Activated naive CD8-positive, alpha-beta T cell (primary cell): ENCODE results near the gene CALB2.
"Not testable (repeated sequence)": the region's sequence is repeated elsewhere in the genome, so short reads cannot be mapped to it uniquely, and the experiment has no call there.

Experiments
- H3K27ac Mint-ChIP-seq: one replicate; pipeline ENCODE4 v1.8.0; 2021; ENCODE audit warnings: mixed read lengths
- H3K27me3 Mint-ChIP-seq: one replicate; pipeline ENCODE4 v1.8.0; 2021; ENCODE audit warnings: mixed read lengths
- H3K36me3 Mint-ChIP-seq: one replicate; pipeline ENCODE4 v1.8.0; 2021; ENCODE audit warnings: mixed read lengths
- H3K4me1 Mint-ChIP-seq: one replicate; pipeline ENCODE4 v1.8.0; 2021; ENCODE audit warnings: low read depth, mixed read lengths
- H3K4me3 Mint-ChIP-seq: one replicate; pipeline ENCODE4 v1.8.0; 2021; ENCODE audit warnings: mild to moderate bottlenecking, mixed read lengths
- H3K9me3 Mint-ChIP-seq: one replicate; pipeline ENCODE4 v1.8.0; 2021; ENCODE audit warnings: low read depth, mixed read lengths

CALB2 gene

GRCh38 chr16:71358464-71358998 is at the start of gene CALB2:
TSS of gene CALB2 (plus strand) at chr16:71358723. CDS start at chr16:71358793, 70 bp downstream.
- no peak within 1 kb of the TSS for H3K27ac Mint-ChIP-seq
- peaks cover 16% of the 10 kb centered on the region for H3K27me3 Mint-ChIP-seq

GRCh38 chr16:71311553-71312158 is 46.9 kb upstream of the CALB2 start:
- Mint-ChIP-seq H3K4me3 (no peak overlapping the region), H3K9me3 (no peaks in the 10 kb centered on the region), H3K27ac (no peak overlapping the region), H3K27me3 (peaks cover 26% of the 10 kb centered on the region), H3K4me1 (no peaks in the 10 kb centered on the region), H3K36me3 (no peaks in the 10 kb centered on the region)

More at GRCh38 chr16:71358464-71358998, at the start of gene CALB2:
- Mint-ChIP-seq H3K4me1 (peaks cover 5% of the 10 kb centered on the region), H3K9me3 (no peaks in the 10 kb centered on the region), H3K4me3 (peak within 1 kb of the TSS; percentile 41), H3K36me3 (no peaks in the 10 kb centered on the region)

DNA sequence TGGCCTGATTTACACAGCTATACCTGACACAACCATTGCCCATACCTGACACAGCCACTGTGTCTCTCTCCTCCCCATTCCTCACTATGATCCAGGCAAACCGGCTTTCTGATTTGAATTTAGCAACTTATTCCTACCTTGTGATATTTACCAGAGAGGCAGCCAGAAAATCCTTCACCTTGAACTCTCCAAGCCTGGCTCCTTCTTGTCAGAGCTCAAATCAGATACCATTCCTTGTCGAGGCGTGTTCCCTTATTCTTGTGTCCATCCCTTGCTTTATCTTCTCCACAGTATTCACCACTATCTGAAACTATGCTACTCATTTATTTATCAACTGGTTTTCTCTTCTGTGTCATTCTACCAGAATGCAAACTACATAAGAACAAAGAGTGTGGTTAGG is 44.9 kb upstream of the CALB2 start:
- not testable (repeated sequence) for H3K4me3 Mint-ChIP-seq, H3K9me3 Mint-ChIP-seq, H3K36me3 Mint-ChIP-seq, H3K27ac Mint-ChIP-seq, H3K4me1 Mint-ChIP-seq
- H3K27me3 Mint-ChIP-seq, result peaks cover 24% of the 10 kb centered on the region

DNA sequence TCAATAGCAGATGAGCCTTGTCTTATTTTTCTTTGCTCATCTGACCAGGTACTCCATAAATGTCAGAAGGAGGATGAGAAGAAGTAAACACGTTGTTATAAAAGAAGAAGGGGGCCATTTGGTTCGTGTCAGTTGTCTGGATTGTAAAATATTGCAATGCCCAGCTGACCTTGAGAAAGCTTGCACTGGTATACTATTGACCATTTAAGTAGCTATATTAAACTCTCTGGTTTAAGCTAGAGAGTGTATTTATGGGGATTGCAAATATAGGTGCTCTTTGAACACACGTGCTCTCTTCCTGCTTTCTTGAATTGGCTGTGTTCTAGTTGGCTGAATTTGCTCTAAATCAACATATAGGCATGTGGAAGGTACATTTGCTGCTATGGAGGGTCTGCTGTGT is 43.3 kb upstream of the CALB2 start:
- Mint-ChIP-seq H3K4me1 (no peaks in the 10 kb centered on the region), H3K4me3 (no peak overlapping the region), H3K27me3 (peaks cover 22% of the 10 kb centered on the region), H3K27ac (no peak overlapping the region), H3K36me3 (no peaks in the 10 kb centered on the region), H3K9me3 (no peaks in the 10 kb centered on the region)

DNA sequence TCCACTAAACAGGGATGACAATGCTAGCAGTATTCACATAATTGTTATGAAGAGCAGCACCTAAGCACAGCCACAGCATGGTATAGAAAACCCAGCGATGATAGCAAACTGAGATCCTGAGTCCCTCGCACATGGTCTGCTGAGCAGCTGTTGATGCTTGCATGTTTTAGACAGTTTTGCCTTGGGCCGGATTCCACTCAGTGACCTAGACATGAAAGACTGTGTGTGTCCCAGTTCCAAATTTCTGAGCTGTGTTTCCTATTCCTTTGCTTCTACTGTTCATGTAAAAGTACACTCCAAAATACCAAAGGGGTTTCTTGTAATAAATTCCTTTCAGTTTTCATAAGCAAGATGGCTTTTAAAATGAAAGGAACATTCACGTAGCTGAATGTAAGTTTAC is 38.5 kb upstream of the CALB2 start:
- Mint-ChIP-seq H3K27ac (no peak overlapping the region), H3K9me3 (no peaks in the 10 kb centered on the region), H3K36me3 (no peaks in the 10 kb centered on the region), H3K4me1 (no peaks in the 10 kb centered on the region), H3K27me3 (peaks cover 9% of the 10 kb centered on the region), H3K4me3 (no peak overlapping the region)

DNA sequence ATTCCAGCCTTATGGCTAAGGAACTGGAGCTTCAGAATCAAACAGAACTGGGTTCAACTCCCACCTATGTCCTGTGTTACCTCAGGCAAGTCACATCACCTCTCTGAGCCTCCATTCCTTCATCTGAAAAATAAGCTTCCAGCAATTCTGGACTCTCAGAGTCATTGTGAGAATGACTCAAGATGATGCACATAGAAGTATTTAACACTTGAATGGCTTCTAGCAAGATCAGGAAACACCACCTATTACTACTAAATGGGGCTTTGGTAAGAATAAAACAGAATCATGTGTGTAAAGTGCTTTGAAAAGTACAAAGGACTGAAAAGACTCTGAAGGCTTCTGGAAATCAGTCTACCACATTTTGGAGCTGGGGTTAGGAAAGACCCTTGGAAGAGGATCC is 30.8 kb upstream of the CALB2 start:
- no peaks in the 10 kb centered on the region for H3K4me1 Mint-ChIP-seq
- peaks cover 9% of the 10 kb centered on the region for H3K27me3 Mint-ChIP-seq
- H3K9me3 Mint-ChIP-seq, result no peaks in the 10 kb centered on the region
- H3K4me3 Mint-ChIP-seq, result no peak overlapping the region
- H3K36me3 Mint-ChIP-seq, result no peaks in the 10 kb centered on the region
- H3K27ac Mint-ChIP-seq, result no peak overlapping the region

DNA sequence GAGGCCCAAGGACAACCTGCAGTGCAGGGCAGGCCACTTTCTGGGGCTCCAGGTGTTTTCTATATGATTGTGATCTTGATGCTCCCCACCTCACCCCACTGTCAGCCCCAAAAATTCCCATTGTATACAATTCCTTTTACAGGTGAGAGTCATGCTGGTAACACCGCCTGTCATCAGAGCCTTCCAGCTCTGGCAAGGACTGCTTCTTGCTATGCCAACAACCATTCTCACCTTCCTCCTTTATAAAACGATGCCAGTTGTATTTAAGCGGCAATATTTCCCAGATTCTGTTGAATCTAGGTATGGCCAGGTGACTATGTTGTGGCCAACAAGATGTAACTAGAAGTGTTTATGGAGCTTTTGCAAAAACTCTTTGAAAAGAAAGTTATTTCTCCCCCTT is 30.4 kb upstream of the CALB2 start:
- Mint-ChIP-seq H3K4me1 (no peaks in the 10 kb centered on the region), H3K9me3 (no peaks in the 10 kb centered on the region), H3K4me3 (no peak overlapping the region), H3K27ac (no peak overlapping the region), H3K36me3 (no peaks in the 10 kb centered on the region), H3K27me3 (peaks cover 9% of the 10 kb centered on the region)

- H3K27me3 Mint-ChIP-seq, result peaks cover 19% of the 10 kb centered on the region
- no peaks in the 10 kb centered on the region for H3K36me3 Mint-ChIP-seq
- no peaks in the 10 kb centered on the region for H3K4me1 Mint-ChIP-seq
- no peak overlapping the region for H3K27ac Mint-ChIP-seq
- H3K9me3 Mint-ChIP-seq, result no peaks in the 10 kb centered on the region
- H3K4me3 Mint-ChIP-seq, result no peak overlapping the region
These were observed 20.9 kb upstream of the CALB2 start for GRCh38 chr16:71337631-71338030.

- Mint-ChIP-seq H3K36me3 (no peaks in the 10 kb centered on the region), H3K27me3 (peaks cover 19% of the 10 kb centered on the region), H3K4me3 (no peak overlapping the region), H3K4me1 (no peaks in the 10 kb centered on the region), H3K27ac (no peak overlapping the region), H3K9me3 (no peaks in the 10 kb centered on the region)
These were observed 20.3 kb upstream of the CALB2 start for GRCh38 chr16:71338193-71338592.

GRCh38 chr16:71338632-71339031 is 19.9 kb upstream of the CALB2 start:
- Mint-ChIP-seq H3K36me3 (no peaks in the 10 kb centered on the region), H3K4me1 (no peaks in the 10 kb centered on the region), H3K27me3 (peaks cover 19% of the 10 kb centered on the region), H3K27ac (no peak overlapping the region), H3K4me3 (no peak overlapping the region), H3K9me3 (no peaks in the 10 kb centered on the region)

GRCh38 chr16:71339236-71340171 is 19.0 kb upstream of the CALB2 start:
- no peak overlapping the region for H3K27ac Mint-ChIP-seq
- H3K9me3 Mint-ChIP-seq, result no peaks in the 10 kb centered on the region
- H3K36me3 Mint-ChIP-seq, result no peaks in the 10 kb centered on the region
- H3K4me3 Mint-ChIP-seq, result no peak overlapping the region
- no peaks in the 10 kb centered on the region for H3K4me1 Mint-ChIP-seq
- peaks cover 20% of the 10 kb centered on the region for H3K27me3 Mint-ChIP-seq

GRCh38 chr16:71340406-71340805 is 18.1 kb upstream of the CALB2 start:
- peaks cover 19% of the 10 kb centered on the region for H3K27me3 Mint-ChIP-seq
- no peaks in the 10 kb centered on the region for H3K36me3 Mint-ChIP-seq
- no peak overlapping the region for H3K4me3 Mint-ChIP-seq
- H3K27ac Mint-ChIP-seq, result no peak overlapping the region
- no peaks in the 10 kb centered on the region for H3K9me3 Mint-ChIP-seq
- no peaks in the 10 kb centered on the region for H3K4me1 Mint-ChIP-seq

DNA sequence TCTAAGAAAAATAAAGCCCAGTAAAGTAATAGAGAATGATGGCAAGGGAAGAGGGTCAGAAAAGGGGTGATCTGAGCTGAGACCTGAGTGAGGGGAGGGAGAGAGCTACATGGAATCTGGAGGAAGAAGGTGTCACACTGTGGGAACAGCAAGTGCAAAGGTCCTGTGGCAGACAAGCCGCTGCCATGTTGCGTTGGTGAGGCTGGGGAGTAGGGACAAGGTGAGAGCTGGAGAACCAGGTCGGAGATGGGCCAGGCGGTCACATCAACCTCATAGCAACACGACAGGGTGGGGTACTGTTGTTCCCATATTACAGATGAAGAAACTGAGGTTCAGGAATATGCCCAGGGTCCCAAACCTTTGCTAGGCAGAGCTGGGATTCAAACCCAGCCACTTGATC is 16.6 kb upstream of the CALB2 start:
- Mint-ChIP-seq H3K9me3 (no peaks in the 10 kb centered on the region), H3K36me3 (no peaks in the 10 kb centered on the region), H3K27me3 (peaks cover 11% of the 10 kb centered on the region), H3K4me3 (no peak overlapping the region), H3K4me1 (no peaks in the 10 kb centered on the region), H3K27ac (no peak overlapping the region)

- H3K27me3 Mint-ChIP-seq, result peaks cover 11% of the 10 kb centered on the region
- no peak overlapping the region for H3K4me3 Mint-ChIP-seq
- H3K27ac Mint-ChIP-seq, result no peak overlapping the region
- H3K4me1 Mint-ChIP-seq, result no peaks in the 10 kb centered on the region
- H3K36me3 Mint-ChIP-seq, result no peaks in the 10 kb centered on the region
- no peaks in the 10 kb centered on the region for H3K9me3 Mint-ChIP-seq
These were observed 15.4 kb upstream of the CALB2 start for GRCh38 chr16:71343078-71343477.

DNA sequence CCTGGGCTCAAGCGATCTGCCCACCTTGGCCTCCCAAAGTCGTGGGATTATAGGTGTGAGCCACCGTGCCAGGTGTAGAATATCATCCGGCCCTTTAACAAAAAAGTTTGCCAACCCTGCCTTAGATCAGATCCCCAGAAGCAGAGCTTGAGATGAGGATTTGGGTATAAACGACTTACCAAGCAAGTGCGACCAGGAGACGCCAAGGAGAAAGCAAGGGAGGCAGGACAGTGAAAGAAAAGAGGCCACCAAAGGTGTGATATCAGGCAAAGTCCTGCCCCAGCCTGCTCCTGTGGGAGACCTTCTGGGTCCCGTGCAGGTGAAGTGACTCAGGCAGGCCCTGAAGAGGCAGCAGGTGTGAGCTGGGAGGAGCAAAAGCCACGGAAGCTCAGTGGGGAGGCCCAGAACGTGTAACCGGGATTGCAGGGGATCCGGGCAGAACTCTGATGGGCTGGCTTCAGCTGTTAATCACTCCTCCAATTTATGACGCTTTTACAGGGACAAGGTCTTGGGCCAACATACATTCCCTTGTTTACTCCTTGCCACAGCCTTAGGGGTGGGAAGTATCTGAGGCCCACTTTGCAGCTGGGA is 14.1 kb upstream of the CALB2 start:
- Mint-ChIP-seq H3K27ac (no peak overlapping the region), H3K36me3 (no peaks in the 10 kb centered on the region), H3K9me3 (no peaks in the 10 kb centered on the region), H3K27me3 (peaks cover 9% of the 10 kb centered on the region), H3K4me1 (no peaks in the 10 kb centered on the region), H3K4me3 (no peak overlapping the region)
